HepG2 (cell line): ENCODE results near the gene AMBRA1. TPM values are rescaled to one million over a fixed set of nuclear protein-coding genes. Genes with fewer than 3 reads are reported as not detected.

Experiments
- BHLHE40 ChIP-seq: IDR thresholded peaks from 2 replicates; pipeline ENCODE4 v1.6.1; 2011; ENCODE audit warnings: low read length, improper control_type of control experiment
- CENPX ChIP-seq: sonication (generic); formaldehyde crosslinking; IDR thresholded peaks from 2 replicates; pipeline ENCODE4 v1.9.0; 2021; ENCODE audit warnings: mild to moderate bottlenecking, missing genetic modification reagents, moderate library complexity
- ELF1 ChIP-seq: sonication (generic); formaldehyde crosslinking; IDR thresholded peaks from 2 replicates; pipeline ENCODE4 v1.4.0; 2020; ENCODE audit warnings: missing genetic modification reagents
- GATAD1 ChIP-seq: IDR thresholded peaks from 2 replicates; pipeline ENCODE4 v1.6.1; 2016; ENCODE audit warnings: missing genetic modification reagents, missing compliant biosample characterization
- HNRNPK ChIP-seq: fragments of 200-400 bp; formaldehyde crosslinking; IDR thresholded peaks from 2 replicates; pipeline ENCODE4 v1.6.1; 2018; ENCODE audit warnings: low read length, low read depth, moderate library complexity, mild to moderate bottlenecking; ENCODE audit not compliant: poor library complexity, severe bottlenecking
- MAZ ChIP-seq, 2 experiments: sonication (generic) in 1 of 2; formaldehyde crosslinking in 1 of 2; IDR thresholded peaks; 2 replicates each; pipeline versions ENCODE4 v1.5.0 to v1.6.1; 2012 to 2020; ENCODE audit warnings: low read depth in 2 of 2, mild to moderate bottlenecking in 2 of 2, borderline replicate concordance in 1 of 2, improper control_type of control experiment in 1 of 2, low read length in 1 of 2, missing genetic modification reagents in 1 of 2, moderate library complexity in 1 of 2
- PCBP1 ChIP-seq: fragments of 200-400 bp; formaldehyde crosslinking; IDR thresholded peaks from 2 replicates; pipeline ENCODE4 v1.6.1; 2017; ENCODE audit warnings: mild to moderate bottlenecking, low read depth, low read length, borderline replicate concordance
- POGZ ChIP-seq: sonication (generic); formaldehyde crosslinking; IDR thresholded peaks from 2 replicates; pipeline ENCODE4 v1.4.0; 2020; ENCODE audit warnings: mild to moderate bottlenecking, missing genetic modification reagents
- RFX5 ChIP-seq: IDR thresholded peaks from 2 replicates; pipeline ENCODE4 v1.6.1; 2011; ENCODE audit warnings: low read depth, low read length, improper control_type of control experiment
- RORA ChIP-seq: sonication (generic); formaldehyde crosslinking; IDR thresholded peaks from 2 replicates; pipeline ENCODE4 v1.5.0; 2020; ENCODE audit warnings: mild to moderate bottlenecking, missing genetic modification reagents, moderate library complexity
- SIN3A ChIP-seq: IDR thresholded peaks from 2 replicates; pipeline ENCODE4 v1.6.1; 2011; ENCODE audit warnings: low read depth, mild to moderate bottlenecking, control low read depth, low read length, borderline replicate concordance
- SIX1 ChIP-seq: sonication (generic); formaldehyde crosslinking; IDR thresholded peaks from 2 replicates; pipeline ENCODE4 v1.4.0; 2020; ENCODE audit warnings: missing genetic modification reagents, borderline replicate concordance
- SMARCC2 ChIP-seq: fragments of 450-650 bp; IDR thresholded peaks from 2 replicates; pipeline ENCODE4 v1.6.1; 2017; ENCODE audit warnings: antibody characterized with exemption, mild to moderate bottlenecking
- SMC3 ChIP-seq: IDR thresholded peaks from 2 replicates; pipeline ENCODE4 v1.6.1; 2011; ENCODE audit warnings: low read length, improper control_type of control experiment
- SOX5 ChIP-seq: IDR thresholded peaks from 2 replicates; pipeline ENCODE4 v1.6.1; 2016; ENCODE audit warnings: borderline replicate concordance
- TEAD3 ChIP-seq: optimal IDR thresholded peaks from 2 replicates; pipeline ENCODE3; 2016; ENCODE audit warnings: borderline replicate concordance
- THAP11 ChIP-seq: IDR thresholded peaks from 2 replicates; pipeline ENCODE4 v1.6.1; 2016; ENCODE audit warnings: missing biosample characterization, missing genetic modification reagents
- ZBTB21 ChIP-seq: sonication (generic); formaldehyde crosslinking; IDR thresholded peaks from 2 replicates; pipeline ENCODE4 v1.4.0; 2020; ENCODE audit warnings: missing genetic modification reagents
- polyA plus RNA-seq, 8 experiments: library from polyadenylated mRNA; depleted of rRNA in 3 of 8; stranded (reverse) in 7 of 8; unstranded in 1 of 8; fragments of >200 nt; fragmentation: Illumina TruSeq in 4 of 8; extraction: Trizol in 4 of 8; gene quantifications; 2 replicates each; pipeline versions ENCODE4 v1.2.1 to v1.2.3, GENCODE V29; 2011 to 2016; ENCODE audit warnings: low read depth in 4 of 8, missing spikeins in 1 of 8, mixed read lengths in 1 of 8; ENCODE audit not compliant: insufficient read depth in 1 of 8
- total RNA-seq, 5 experiments: library from RNA; depleted of rRNA; stranded (reverse); fragments of >200 nt; fragmentation: Illumina TruSeq; extraction: Trizol; gene quantifications; 2 replicates each; pipeline ENCODE4 v1.2.3, GENCODE V29; 2016; ENCODE audit warnings: low read depth in 1 of 5
- TF ChIP-seq, protein P1 (sequence below): sonication (generic); formaldehyde crosslinking; IDR thresholded peaks from 2 replicates; pipeline ENCODE4 v1.4.0; 2020; ENCODE audit warnings: mild to moderate bottlenecking, missing genetic modification reagents
- TF ChIP-seq, protein P2 (sequence below): sonication (generic); formaldehyde crosslinking; IDR thresholded peaks from 2 replicates; pipeline ENCODE4 v1.4.0; 2020; ENCODE audit warnings: missing genetic modification reagents, borderline replicate concordance

AMBRA1 gene
- total and polyA plus RNA-seq, 2 of the 13 experiments (the other 11 are each of a cell fraction or from before 2014, with no cell fraction given): 15.7 to 26.0 TPM

GRCh38 chr11:46380340-46381047 is 213.3 kb downstream of the AMBRA1 start (continued):
- TF ChIP-seq SOX5 (CRISPR knock-in tag) (peak; percentile 78; the same call in 1 of the 2 replicates), CENPX (CRISPR knock-in tag) (no peak), TEAD3 (CRISPR knock-in tag) (no peak), RORA (no peak), SMARCC2 (no peak), BHLHE40 (no peak), GATAD1 (no peak; the same call in 1 of the 2 replicates), HNRNPK (no peak), RFX5 (no peak), PCBP1 (0 out of 2 replicates have a peak, but pooled peaks have one; percentile 50), SIN3A (no peak), SIX1 (no peak), THAP11 (CRISPR knock-in tag) (0 out of 2 replicates have a peak, but pooled peaks have one; percentile 21), MAZ (IDR thresholded peaks at IDR 0.05; ENCODE audit: borderline replicate concordance, low read depth, low read length) (no peak), MAZ (CRISPR knock-in tag; IDR thresholded peaks at IDR 0.05; ENCODE audit: low read depth) (peak; percentile 26), SMC3 (no peak), POGZ (CRISPR knock-in tag) (no peak), ZBTB21 (no peak), ELF1 (CRISPR knock-in tag) (0 out of 2 replicates have a peak, but pooled peaks have one; percentile 15)
- TF ChIP-seq, protein P1, sequence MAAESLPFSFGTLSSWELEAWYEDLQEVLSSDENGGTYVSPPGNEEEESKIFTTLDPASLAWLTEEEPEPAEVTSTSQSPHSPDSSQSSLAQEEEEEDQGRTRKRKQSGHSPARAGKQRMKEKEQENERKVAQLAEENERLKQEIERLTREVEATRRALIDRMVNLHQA (CRISPR knock-in tag): no peak
- TF ChIP-seq, protein P2, sequence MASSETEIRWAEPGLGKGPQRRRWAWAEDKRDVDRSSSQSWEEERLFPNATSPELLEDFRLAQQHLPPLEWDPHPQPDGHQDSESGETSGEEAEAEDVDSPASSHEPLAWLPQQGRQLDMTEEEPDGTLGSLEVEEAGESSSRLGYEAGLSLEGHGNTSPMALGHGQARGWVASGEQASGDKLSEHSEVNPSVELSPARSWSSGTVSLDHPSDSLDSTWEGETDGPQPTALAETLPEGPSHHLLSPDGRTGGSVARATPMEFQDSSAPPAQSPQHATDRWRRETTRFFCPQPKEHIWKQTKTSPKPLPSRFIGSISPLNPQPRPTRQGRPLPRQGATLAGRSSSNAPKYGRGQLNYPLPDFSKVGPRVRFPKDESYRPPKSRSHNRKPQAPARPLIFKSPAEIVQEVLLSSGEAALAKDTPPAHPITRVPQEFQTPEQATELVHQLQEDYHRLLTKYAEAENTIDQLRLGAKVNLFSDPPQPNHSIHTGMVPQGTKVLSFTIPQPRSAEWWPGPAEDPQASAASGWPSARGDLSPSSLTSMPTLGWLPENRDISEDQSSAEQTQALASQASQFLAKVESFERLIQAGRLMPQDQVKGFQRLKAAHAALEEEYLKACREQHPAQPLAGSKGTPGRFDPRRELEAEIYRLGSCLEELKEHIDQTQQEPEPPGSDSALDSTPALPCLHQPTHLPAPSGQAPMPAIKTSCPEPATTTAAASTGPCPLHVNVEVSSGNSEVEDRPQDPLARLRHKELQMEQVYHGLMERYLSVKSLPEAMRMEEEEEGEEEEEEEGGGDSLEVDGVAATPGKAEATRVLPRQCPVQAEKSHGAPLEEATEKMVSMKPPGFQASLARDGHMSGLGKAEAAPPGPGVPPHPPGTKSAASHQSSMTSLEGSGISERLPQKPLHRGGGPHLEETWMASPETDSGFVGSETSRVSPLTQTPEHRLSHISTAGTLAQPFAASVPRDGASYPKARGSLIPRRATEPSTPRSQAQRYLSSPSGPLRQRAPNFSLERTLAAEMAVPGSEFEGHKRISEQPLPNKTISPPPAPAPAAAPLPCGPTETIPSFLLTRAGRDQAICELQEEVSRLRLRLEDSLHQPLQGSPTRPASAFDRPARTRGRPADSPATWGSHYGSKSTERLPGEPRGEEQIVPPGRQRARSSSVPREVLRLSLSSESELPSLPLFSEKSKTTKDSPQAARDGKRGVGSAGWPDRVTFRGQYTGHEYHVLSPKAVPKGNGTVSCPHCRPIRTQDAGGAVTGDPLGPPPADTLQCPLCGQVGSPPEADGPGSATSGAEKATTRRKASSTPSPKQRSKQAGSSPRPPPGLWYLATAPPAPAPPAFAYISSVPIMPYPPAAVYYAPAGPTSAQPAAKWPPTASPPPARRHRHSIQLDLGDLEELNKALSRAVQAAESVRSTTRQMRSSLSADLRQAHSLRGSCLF (CRISPR knock-in tag): 0 out of 2 replicates have a peak, but pooled peaks have one; percentile 10
